Activated gamma-delta T cell (primary cell): Measurements from ENCODE around the gene CIB4.

Experiments
- DNase-seq: peaks from one replicate; lab custom pipeline; 2025; lab: John Stamatoyannopoulos, UW

CIB4 gene

DNA sequence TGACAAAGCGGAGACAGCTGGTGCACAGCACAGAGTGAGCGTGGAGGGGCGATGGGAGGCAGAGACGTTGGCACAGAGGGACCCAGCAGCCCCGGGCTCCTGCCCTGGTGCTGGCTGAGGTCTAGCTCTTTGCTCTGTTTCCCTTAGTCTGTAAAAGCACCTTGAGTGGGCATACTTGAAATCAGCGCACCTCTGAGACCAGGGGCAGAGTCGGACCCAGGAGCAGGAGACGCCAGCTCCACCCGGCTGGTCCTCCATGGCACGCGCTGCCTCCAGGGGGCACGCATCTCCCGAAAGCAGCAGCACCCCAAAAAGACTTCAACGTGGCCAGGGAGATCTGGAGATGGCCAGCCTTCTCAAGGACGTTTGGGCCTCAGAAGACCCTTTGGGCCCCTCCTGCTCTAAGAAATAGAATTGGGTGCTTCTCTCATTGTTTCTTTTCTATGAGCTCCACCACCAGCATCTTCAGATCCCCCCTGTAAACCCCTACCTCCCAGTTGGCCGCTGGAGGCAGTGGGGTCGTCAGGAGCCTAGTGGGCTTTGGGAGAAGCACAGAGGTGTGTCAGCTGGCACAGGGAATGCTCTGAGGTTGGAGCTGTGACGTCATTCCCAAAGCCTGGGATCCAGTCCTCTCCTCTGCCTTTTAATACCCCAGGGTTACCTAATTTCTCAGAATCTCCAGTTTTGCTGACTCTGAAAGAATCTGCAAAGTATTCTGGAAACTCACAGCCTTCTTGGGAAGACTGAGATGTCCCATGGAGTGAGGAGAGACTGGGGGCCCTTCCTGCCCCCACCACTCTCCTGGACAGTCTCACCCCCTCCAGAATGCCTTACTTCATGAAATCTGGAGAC, 58.9 kb downstream of the CIB4 start:
- DNase-seq: no peak

DNA sequence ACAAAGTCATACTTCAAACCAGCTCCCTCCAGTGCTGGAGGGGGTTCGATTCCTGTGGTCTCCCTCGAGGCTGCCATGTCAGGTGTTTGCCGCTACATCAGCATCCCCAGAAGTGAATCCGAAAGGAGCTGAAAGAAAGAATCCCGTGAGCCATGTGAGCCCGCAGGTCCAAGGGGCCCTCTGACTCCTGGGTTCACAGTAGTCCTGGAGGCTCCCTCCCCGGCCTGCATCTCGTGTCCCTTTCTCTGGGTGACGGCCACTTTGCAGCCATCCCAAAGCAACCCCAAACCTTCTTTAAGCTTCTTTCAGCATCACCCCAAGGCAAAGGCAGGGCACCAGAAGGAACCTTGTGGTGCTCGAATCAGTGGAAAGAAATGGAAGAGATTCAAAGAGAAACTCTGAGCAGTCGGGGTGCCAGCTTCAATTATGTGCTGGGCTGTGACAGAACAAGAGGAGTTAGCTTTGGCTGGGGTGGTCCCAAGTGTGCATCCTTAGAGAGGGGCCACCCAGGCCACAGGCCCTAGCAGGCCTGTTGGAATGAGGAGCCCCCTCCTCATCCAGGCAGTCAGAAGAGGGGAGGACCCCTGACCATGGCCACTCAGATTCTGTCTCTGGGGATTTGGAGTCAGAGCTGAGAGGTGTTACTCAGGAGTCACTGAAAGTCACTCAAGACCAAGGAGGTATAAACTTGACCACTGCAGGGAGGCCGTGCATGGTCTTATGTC, 59.7 kb downstream of the CIB4 start:
- DNase-seq: no peak

DNA sequence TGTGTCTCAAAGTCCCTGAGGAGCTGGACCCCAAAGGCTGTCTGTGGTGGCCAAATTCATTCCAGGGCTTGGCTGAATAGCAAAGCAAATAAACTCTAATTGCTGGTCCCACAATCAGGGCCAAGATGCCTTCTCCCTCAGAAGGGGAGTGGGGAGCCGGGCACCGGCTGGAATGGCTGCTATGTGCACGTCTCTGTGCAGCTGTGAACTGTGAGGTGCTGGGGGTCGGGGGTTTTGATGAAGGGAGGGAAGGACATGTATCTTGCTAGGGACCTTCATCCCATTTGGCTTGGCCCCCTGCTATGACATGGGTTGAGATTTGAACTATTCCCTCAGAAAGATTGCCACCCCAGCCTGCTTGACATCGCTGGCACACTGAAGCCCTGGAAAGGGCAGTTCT, 60.4 kb downstream of the CIB4 start:
- no peak for DNase-seq

DNA sequence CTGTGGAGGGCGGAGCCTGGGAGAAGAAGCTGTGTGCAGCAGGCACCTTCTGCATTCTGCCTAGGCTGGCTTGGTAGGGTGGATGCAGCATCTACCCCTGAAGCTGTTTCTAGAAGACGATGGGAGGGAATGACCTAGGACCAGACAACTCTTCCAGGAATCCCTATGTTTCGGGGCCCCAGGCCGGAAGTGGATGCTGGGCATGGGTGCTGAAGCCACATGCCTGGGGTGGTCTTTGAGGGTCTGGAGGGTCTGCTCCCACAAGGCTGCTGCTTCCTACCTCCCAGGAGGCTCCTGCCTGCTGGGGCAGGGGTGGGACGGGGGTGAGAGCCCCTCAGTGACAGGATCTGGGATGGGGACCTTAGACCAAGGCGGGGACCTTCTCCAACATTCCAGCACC, 61.0 kb downstream of the CIB4 start:
- DNase-seq: no peak

DNA sequence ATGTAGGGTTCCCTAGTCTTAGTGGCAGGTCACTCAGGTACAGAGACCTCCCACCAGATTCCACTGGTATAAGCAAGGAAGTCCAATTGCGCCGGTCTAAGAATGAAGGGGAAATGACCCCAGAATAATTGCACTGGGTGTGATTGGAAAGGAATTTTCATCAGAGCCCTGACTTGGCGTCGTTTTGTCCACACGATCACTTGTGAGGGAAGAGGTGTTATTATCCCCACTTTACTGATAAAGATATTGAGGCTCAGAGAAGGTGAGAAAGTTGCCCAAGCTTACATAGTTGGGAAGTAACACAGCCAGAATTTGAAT, 61.5 kb downstream of the CIB4 start:
- DNase-seq: no peak

DNA sequence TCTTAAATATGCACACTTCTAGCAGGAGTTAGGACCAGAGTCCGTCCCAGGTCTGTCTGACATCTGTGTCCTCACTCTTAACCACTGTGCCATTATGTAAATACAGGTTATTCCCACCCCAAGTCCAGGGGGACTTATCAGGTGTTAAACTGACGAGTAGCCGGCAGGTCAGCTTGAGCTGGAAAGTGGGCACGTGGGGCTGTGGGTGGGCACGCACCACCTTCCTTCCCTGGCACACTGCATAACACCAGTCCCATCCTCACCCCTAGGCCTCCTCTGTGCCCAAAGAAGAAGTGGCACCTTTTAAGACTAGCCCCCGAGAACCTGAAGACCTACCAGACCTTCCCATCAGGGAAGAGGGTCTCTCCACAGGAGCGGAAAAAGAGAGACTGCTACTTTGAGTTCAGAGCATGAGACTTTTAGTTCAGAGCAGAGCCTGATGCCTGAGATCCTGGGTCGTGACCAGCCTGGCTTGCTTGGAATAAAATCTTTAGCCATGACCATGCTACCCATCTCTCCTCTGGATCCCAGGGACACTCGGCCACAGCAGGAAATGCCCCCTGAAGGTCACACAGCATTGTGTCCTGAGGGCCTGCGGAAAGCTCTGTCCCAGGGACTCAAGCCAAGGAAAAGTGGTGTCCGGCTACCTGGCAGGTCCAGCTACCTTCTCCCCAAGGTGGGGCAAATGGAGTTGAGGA, 62.0 kb downstream of the CIB4 start:
- DNase-seq: no peak

DNA sequence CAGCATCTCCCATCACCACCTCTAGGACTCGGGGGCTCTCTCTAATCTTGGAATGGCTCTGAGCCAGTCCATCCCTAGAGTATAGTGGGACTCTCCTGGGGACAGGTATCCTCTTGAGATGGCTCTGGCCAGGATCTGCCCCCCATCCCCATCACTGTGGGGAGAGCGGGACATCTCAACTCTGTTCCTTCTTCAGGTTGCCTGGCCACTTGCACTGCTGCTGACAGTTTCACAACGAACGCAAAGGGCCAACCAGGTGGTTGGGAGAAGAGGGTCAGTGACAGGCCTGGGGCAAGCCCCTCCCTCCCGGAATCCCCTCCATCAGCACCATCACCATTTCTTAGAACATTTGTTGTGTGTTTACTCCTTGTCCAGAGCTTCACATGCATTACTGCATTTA, 62.6 kb downstream of the CIB4 start:
- no peak for DNase-seq

DNA sequence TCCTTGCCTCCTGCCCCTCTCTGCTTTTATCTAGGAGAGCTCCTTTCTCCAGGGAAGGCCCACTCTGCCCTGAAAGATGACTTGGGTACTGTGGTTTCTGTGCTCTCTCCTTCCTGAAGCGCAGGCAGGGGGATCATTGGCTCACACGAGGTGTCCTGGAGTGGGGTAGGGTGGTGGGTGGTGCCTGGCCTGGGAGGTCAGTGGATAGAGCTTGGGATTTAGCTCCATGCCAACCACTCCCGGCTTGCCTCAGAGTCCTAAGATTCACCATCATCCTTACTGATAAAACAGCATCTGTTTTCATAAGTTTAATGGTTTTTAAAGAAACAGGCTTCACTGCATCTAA, 63.1 kb downstream of the CIB4 start:
- no peak for DNase-seq

DNA sequence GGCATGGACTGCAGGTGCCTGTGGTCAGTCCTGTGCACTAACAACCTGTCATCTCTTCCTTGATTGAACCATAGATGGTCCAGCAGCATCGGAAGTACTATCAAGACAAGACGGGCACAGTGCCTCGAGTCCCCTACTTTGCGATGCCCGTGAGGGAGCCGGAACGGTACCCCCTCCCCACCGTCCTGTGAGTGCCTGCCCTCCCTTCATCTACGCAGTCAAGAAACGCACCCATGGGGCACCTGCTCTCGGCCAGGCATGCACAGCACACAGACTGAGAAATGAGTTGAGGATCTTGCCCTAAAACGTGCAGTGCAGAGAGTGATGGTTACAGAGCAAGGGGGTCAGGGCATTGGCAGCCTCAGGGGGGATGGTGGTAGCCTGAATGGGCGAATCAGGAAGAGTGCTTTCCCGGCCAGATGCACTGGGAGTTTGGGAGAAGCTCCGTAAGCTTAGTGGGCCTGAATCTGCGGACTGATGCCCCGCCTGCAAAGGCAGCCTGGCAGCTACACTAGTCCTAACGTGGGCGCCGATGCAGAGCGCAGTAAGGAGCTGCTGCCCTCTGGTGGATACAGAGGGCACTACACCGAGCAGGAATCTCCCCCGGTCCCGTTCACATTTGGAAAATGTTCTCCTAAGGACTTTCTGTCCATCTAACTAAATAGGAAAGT, 63.6 kb downstream of the CIB4 start:
- DNase-seq: no peak

DNA sequence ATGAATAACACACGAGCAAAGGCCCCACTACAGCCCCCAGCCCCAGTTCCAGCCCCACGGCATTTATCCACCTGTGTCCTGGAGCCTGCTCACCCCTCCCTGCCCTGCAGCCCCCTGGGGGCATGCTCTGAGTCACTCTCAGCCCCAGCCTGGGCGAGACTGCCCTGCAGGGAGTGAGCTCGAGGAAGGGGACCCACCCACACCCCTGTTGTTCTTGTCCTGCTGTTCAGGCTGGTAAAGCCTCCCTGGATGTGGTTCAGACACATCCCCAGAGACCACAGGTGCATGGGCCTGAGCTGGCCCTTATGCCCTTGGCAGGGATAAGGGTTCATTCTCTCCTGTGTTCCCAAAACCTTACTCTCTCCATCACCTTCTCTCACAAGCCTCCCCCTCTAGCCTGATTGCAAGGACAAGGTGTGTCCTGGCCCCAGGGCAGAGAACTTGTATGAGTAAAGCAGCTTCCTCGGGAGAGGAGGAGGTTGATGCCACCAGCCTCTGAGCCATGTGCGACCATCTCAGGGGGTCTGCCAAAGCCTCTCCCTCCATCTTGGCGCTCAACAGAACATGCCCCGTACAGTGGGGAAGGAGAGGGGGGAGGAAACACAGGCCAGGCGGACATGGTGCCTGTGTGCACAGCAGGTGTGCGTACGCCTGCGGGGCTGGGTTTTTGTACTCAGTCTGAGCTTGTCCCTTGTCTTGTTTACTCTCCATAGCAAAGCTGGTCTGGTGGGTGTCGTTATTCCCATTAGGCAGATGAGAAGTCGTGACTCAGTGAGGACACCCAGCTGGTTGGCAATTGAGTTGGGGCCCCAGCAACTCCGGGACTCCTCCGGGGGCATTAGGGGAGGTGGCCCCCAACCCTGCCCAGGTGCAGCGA, 64.4 kb downstream of the CIB4 start:
- no peak for DNase-seq

DNA sequence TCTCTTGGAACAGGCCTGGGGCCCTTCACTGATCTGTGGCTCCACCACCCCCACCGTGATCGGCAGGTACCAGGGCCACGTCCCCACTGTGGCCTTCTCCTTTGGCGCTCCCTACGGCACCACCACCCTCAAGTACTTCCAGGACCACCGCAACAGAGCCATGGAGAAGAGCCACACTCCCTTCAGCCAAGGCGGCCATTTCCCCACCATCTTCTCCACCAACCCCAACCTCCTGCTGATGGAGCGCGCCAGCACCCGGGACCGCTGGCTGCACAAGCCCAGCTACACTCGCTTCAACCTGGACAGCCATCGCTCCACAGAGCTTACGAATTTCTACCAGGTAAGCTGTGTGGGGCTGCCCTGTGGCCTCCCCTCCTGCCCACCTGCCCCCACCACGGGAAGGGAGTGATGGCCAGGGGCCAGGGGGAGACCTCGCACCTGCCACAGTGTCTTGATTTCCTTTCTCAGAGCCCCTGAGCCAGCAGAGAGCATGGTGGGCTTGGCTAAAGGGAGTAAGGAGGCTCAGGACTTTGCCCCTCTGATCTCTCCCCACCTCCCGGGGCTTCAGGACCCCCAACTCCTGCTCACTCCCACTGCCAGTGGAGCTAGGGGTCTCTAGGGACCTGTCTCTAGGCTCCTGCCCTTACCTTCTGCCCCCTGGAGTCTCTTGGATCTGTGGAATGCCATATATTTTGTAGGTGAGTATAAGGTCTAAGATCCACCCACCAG, 65.2 kb downstream of the CIB4 start:
- no peak for DNase-seq

DNA sequence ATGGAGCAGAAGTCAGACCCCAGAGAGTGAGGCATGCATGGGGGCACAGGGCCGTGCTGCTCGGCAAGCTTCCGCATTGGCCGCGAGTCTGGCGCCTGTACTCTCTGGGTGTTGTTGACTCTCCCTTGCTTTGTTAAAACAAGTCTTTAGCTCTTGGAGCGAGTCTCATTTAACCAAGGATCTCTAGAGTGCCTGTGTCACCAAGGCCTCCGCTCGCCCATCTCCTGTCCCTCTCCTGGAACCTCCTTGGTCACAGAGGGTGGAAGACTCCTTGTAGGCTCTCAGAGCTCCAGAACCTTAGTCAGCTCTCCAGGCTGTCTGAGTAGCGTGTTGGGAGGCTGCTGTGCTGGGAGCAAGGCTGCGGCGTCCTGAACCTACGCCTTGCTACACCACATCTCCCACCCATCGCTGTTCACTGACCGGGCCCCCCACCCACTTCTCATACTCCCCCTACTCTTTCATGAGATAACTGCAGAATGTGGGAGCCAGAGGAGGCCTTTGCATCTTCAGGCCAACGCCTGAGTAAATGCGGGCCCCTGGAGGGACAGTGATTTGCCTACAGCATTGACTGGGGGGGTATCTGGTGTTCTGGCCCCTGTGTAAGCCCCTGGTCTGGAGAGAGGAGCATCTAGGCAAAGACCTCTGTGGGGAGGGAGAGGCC, 66.1 kb downstream of the CIB4 start:
- no peak for DNase-seq

DNA sequence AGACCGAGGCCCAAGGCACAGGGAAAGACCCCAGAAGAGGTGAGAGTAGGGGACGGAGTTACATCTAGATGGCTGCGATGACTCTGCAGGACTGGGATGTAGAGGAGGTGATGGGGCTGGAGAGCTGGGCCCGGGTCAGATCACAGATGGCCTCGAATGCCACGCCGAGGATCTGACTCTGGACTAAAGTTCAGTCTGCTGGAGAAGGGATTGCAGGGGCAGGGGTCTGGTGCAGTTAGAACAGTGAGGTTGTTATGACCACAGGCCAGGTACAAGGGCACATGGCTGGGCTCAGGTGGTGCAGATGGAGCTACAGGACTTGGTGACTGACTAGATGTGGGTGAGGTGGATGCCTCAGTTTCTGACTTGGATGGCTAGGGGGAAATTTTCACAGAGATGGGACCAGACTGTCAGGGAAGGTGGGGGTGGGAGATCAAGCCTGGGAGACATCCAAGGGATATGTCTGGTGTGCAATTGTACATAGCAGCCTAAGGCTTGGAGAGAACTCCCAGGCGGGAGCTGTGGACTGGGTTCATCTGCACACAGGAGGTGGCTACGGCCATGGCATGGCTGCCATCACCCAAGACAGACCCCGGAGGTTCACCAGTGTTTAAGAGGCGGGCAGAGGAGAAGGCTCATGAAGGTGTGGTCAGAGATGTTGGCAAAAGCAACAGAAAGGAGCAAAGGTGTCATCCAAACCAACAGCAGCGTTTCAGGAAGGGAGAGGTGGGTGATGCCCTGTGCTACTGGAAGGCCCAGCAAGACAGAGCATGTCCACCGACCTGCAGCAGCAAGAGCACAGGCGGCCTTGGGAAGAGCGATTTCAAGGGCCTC, 66.9 kb downstream of the CIB4 start:
- no peak for DNase-seq

DNA sequence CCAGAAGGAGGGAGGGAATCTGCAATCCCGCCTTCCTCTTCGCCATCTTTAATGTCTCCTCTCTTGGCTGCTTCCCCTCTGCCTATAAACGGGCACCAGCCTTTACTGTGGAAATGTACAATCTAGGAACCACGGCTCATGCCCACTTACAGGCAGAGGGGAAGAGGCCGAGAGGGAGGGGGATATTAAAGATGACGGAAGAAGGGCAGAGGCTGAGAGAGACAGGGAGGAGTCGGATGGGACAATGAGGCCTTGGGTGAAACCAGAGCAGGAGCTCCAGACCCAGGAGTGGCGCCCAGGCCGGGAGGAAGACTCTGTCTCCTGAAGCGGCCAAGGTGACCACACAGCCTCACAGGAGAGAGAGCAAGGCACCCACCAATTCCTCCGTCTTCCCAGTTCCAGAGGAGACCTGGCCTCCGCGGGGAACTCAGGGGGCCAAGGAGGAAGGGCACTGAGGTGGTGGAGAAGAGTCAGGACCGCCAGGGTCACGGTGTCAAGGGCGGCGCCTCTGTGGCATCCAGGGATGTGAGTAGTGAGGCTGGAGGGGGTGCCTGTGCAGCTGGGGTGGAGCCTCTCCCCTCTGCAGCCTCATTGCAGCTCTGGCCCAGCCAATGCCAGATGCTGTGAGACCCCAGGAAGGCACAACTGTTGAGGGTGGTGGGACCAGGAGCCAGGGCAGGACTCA, 67.8 kb downstream of the CIB4 start:
- DNase-seq: no peak

DNA sequence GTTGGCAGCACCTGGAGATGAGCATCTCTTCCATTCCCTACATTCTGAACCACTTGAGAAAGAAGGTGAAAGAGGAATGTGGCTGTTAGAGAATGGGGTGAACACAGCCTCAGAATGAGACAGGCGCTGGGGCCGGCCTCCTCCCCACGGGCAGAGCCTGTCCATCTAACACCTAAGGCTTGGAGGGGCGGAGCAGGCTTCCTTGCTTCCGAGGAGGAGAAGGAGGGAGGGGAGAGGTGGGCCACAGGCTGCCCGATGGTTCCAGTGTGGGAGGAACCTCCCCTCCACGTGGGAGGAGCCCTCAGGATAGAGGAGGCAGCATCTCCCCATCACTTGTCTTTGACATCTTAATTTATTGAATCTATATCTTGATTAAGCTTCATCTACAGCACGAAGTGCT, 68.6 kb downstream of the CIB4 start:
- no peak for DNase-seq

DNA sequence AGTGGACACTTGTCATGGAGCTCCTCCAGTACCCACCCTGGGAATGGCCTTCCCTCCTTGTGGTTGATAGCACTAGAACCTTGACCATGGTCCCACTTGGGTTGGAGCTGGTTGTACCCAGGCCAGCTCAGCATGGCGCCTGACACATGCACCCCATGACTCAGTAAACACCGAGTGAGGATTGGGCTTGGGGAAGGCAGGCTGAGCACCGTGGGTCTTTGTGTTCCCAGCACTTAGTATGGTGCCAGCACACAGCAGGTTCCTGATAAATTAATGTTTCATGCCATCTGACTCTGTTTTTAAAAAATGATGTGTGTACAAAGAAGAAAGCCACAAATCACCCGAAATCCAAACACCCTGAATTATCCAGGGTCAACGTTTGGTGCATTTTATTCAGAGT, 69.8 kb downstream of the CIB4 start:
- DNase-seq: no peak

DNA sequence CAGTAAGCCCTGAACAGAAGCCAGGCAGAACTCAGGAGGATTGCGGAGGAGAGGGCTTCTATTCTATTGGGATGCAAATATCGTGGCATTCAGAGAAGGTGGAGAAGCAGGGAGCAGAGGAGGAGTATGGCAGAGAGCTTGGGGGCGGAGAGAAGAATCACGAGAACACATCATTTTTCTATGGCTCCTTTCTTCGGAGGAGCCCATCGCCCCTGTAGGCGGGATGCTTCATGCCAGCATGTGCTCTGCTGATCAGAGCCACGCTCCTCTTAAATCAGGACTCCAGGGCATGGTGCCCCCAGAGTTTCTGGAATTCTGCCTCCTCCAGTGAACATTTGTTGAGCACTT, 71.1 kb downstream of the CIB4 start:
- no peak for DNase-seq

DNA sequence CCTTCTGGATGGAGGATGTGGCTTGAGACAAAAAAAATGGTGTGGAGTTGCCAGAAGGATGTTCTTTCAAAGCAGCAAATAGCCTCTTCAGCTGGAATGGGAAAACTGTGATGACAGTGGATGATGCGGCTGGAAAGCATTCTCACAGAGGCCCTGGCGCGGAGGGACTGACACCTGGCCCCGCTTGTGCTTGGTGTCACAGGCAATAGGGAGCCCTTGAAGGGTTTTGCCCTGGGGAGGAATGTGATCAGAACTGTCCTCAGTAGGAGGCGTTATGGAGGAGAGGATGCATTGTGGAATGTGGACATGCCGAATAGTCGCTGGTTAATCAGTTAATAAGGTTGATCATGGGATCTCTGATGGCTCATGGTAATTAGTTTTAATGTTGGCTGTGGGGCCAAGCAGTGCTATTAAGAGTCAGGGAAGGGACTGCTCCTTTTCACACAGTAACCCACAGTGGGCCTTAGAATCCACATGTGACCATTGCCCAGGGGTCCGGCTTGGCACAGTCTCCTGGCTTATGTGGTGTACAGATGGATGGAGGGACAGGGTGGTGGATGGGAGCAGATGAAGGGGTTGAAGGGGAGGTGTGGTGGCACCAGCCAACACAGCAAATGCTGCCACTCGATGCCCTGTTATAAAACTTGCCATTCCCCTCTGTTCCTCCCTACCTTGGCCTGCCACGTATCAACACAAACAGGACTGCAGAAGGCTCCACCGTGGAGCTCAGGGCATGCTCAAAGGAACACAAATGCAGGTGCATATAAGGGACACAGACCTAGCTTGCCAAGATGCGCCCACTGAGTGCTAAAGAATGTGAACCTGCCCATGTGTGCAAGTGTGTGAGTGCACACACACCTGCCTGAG, 71.7 kb downstream of the CIB4 start:
- no peak for DNase-seq
